Activated T-helper 9 cell treated with anti-CD3 and anti-CD28 coated beads, Interleukin-2, amount 50 U/mL, for 16 hours (primary cell): ENCODE measurements around the gene OLFML3.

Experiments used
- DNase-seq: peaks from one replicate; pipeline ENCODE4 v3.0.0-alpha.2; 2020; ENCODE audit warnings: low read depth

OLFML3 gene

DNA sequence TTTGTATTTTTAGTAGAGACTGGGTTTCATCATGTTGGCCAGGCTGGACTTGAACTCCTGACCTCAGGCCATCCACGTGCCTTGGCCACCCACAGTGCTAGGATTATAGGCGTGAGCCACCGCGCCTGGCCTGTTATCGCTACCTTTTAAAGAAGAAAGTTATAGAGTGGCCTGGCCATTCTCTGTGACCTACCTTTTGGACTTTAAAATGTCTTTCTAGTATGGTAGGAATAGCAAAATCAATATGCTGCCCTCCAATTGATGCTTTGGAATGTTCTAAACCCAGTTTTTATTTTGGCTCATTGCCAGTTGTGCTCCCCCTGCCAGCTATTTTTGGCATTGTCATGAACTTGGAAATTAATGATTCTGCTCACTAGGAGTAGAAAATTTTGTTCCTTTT lies 30.3 kb upstream of the OLFML3 start:
- no peak for DNase-seq

DNA sequence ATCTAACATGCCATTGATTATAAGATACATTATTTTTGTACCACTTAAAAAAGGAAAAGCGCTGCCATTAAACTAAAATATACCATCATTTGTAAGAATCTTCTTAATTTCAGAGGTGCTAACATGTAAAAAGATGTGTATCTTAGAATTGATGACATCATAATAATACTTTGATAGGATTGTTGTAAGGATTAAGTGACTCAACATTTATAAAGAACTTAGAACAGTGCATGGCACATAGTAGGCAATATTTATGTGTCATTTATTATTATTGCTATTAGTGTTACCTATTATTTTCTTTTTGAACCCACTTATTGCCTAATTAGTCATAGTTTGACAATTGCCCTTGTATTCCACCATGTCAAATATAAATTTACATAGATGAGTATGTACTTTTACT lies 28.4 kb upstream of the OLFML3 start:
- no peak for DNase-seq

DNA sequence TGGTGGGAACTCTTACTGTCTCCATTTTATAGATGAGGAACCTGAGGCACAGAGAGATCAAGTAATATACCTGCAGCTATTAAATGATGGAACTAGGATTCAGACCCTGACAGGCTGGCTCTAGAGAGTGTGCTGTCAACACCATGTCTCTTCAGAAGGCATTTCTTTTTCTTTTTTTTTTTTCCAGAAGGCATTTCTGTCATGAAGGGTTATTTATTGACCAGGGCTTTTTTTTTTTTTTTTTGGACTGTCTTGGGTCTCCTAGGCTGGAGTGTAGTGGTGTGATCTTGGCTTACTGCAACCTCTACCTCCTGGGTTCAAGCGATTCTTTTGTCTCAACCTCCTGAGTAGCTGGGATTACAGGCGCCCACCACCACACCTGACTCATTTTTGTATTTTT lies 27.6 kb upstream of the OLFML3 start:
- DNase-seq, result no peak

DNA sequence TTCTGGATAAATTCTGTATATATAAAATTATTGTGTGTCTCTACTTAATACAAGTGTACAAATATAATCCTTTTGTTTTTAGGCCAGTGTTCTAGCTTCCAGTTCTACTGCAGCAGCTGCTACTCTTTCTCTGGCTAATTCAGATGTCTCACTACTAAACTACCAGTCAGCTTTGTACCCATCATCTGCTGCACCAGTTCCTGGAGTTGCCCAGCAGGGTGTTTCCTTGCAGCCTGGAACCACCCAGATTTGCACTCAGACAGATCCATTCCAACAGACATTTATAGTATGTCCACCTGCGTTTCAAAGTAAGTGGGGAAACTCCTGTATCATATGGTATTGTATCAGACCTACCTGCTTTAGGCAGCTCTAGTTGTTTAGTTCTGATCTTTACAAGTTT lies 21.3 kb upstream of the OLFML3 start:
- DNase-seq, result no peak

DNA sequence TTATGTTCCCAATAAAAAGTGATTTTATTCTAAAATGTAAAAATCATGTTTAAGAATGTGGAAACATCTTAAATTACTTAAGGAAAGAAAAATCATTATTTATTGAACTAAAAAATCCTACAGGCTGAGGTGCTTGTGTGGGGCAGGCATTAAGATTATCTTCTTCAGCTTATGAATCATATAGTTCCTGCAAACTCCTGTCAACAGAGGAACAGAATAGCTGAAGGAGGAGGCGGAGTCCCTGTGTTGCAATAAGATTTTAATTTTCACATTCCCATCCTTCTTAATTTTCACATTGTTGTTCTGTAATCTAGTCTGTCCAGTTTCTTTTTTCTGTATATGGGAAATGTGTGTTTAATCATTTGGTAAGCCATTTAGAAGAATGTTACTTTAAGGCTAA lies 20.6 kb upstream of the OLFML3 start:
- no peak for DNase-seq

DNA sequence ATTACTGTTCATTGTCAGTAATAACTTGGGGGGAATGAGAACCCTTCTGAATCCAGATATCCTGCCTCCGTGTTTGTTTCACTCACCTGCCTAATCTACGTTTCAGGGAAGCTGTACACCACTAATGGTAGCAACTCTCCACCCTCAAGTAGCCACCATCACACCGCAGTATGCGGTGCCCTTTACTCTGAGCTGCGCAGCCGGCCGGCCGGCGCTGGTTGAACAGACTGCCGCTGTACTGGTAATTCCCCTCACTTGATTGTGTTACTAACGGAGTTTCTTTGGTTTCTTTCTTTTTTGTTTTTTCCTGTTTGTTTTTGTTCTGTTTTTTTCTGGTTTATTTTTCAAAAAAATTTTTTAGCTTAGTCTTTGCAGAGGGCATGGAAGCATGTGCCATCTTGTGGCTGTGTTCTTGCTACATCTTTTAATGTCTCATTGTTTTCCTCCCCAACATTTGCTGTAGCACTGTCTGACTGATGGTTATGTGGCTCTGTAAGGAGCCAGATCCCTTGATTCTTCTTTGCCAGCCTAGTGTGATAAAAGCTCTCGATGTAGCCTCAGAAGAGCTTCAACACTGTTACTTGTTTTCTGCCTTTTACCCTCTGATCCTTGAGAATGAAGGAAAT lies 15.9 kb upstream of the OLFML3 start:
- DNase-seq, result no peak

DNA sequence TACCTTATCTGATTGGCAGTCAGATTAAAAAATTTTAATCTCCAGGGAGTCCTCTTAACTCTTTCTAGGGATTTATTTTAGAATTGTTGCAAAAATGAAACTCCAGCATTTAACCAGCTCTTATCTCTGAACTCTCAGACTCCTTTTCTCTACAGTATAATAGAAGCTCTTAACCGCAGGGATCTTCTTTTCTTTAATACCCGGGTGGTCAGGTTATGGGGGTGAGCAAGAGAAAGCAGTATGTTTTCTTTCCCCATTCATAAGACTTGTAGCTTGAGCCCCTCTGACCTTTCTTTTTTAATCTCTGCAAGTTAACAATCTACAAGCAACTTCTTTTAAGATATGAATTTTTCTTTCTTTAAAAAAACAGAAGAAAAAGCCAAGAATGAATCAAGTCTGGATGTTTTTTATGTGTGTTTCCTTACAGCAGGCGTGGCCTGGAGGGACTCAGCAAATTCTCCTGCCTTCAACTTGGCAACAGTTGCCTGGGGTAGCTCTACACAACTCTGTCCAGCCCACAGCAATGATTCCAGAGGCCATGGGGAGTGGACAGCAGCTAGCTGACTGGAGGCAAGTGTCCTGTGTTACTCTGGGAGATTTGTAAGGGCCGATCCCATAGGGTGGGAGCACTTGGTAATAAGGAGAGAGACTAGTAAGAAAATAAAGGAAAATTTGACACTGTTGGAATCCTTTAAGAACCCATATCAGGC lies 13.4 kb upstream of the OLFML3 start:
- DNase-seq, result no peak

DNA sequence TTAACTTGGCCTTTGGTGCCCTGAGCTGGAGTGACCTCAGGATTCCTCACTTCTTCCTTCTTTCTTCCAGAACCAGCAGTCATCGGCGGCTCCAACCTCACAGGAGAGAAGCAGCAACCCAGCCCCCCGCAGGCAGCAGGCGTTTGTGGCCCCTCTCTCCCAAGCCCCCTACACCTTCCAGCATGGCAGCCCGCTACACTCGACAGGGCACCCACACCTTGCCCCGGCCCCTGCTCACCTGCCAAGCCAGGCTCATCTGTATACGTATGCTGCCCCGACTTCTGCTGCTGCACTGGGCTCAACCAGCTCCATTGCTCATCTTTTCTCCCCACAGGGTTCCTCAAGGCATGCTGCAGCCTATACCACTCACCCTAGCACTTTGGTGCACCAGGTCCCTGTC lies 6.3 kb upstream of the OLFML3 start:
- DNase-seq, result no peak

DNA sequence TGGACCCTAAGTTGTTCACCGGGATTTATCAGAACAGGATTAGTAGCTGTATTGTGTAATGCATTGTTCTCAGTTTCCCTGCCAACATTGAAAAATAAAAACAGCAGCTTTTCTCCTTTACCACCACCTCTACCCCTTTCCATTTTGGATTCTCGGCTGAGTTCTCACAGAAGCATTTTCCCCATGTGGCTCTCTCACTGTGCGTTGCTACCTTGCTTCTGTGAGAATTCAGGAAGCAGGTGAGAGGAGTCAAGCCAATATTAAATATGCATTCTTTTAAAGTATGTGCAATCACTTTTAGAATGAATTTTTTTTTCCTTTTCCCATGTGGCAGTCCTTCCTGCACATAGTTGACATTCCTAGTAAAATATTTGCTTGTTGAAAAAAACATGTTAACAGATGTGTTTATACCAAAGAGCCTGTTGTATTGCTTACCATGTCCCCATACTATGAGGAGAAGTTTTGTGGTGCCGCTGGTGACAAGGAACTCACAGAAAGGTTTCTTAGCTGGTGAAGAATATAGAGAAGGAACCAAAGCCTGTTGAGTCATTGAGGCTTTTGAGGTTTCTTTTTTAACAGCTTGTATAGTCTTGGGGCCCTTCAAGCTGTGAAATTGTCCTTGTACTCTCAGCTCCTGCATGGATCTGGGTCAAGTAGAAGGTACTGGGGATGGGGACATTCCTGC lies 3.9 kb upstream of the OLFML3 start:
- no peak for DNase-seq

DNA sequence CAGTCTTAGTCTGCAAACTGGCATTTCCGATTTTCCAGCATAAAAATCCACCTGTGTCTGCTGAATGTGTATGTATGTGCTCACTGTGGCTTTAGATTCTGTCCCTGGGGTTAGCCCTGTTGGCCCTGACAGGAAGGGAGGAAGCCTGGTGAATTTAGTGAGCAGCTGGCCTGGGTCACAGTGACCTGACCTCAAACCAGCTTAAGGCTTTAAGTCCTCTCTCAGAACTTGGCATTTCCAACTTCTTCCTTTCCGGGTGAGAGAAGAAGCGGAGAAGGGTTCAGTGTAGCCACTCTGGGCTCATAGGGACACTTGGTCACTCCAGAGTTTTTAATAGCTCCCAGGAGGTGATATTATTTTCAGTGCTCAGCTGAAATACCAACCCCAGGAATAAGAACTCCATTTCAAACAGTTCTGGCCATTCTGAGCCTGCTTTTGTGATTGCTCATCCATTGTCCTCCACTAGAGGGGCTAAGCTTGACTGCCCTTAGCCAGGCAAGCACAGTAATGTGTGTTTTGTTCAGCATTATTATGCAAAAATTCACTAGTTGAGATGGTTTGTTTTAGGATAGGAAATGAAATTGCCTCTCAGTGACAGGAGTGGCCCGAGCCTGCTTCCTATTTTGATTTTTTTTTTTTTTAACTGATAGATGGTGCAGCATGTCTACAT lies 2.5 kb upstream of the OLFML3 start:
- DNase-seq, result no peak

DNA sequence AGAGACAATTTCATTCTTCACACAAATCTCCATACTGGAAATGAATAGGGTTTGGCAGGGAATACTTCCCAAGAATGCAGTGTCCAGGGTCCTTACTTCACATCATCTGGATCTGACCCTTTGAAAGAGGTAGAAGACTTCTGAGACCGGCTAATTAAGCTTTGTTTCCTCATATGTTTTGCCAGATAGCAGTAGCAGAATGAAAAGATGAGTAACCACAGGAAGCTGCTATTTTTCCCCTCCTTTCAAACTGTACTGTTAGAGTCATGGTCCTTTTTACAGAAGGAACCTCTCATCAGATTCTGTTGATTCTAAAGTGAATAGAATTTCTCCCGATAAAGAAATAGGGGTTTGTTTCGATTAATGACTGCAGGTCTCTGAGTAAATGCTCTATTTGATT lies 1.4 kb upstream of the OLFML3 start:
- no peak for DNase-seq

DNA sequence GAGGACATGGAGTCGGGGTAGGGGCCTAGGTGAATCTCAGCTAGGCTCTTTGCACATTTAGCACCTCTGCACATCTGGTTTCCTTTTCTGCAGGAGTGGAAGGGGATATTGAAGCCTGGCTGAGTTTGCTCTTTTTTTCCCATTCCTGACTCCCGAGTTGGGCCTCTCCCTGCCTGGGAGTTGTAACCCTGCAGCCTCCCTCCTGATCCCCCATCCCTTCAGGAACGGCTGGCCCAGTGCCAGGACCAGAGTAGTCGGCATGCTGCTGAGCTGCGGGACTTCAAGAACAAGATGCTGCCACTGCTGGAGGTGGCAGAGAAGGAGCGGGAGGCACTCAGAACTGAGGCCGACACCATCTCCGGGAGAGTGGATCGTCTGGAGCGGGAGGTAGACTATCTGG lies 836 bp downstream of the OLFML3 start:
- no peak for DNase-seq

DNA sequence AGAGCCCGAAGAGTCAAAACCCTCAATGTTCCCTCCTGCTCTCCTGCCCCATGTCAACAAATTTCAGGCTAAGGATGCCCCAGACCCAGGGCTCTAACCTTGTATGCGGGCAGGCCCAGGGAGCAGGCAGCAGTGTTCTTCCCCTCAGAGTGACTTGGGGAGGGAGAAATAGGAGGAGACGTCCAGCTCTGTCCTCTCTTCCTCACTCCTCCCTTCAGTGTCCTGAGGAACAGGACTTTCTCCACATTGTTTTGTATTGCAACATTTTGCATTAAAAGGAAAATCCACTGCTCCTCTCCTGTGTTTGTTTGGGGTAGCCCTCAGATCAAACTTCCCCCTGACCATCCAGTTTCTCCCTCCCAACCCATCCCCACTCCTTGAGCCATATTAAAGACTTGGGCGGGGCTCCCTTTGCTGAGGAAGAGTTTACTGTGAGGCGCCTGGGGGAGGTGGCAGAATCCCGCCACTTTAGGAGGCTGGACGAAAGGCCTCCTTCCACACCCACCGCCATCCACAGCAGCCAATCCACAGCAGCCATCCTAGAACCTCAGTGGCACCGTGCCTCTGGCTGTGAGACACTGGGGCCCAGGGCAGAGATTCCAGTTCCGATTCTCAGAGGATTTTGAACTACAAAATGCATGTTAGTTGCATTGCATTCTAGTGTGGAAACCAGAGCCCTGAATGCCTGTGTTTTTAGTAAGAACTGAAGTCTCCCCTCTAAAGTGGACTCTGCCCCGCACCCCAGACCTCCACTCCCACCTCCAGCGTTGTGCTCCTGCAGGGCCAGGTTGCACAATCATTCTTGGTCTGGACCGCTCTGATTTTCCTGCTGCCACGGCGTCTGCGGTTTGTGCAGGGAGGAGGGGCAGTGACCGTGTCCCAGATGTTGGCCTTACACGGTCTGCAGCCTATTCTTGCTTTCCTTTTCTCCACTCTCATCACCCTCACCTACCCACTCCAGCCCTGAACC lies 3.0 kb downstream of the OLFML3 start:
- no peak for DNase-seq

DNA sequence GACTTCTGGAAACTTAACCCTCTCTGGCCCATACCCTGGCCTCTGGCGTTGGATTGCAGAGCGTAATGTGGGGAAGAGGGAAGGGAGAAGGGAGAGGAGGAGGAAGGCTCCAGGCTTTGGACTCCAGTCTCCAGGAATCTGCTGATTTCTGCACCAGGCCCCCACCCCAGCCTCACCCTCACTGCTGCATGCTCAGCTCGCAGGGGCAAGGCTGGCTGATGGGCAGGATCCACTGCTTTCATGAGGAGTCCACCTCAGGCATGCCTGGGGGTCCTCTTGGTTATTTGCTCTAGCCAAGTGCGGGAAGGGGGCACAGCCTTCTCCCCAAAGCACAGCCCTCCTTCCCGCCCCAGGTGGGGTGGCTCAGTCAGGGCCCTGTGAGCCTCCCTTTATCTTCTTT lies 3.7 kb downstream of the OLFML3 start:
- no peak for DNase-seq

DNA sequence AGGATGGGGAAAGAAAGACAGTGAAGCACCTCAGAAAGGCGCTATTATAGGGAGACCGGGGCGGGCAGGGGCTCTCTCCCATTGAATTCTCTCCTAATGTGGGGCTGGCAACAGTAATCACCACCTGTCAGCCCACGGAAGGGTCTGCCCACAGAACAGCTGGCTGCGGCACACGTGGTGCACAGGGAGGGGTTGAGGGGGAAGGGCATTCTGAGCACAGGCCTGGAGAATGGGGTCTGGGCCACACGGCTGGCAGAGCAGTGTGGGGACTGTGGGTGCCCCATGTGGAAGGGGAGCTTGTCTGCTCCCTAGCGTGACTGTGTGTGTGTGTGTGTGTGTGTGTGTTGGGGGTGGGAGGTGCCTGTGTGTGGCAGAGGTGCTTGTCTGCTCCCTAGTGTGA lies 4.1 kb downstream of the OLFML3 start:
- DNase-seq, result no peak

DNA sequence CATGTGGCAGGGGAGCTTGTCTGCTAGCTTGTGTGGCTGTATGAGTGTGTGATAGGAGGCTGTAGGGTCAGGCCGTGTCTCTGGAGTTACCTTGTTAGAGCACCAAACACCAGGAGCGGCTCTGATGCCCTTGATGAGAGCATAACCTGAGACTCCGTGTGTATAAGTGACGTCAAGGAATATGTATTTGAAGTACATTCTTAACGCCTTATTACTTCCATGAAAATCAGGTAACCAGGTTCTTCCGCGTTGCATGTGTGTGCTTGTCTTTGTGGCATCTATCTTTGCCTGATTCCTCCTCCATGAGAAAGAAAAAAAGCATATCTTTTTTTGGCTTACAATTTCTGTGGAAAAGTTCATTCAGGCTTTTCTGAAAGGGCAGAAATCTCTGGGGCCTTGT lies 4.6 kb downstream of the OLFML3 start:
- no peak for DNase-seq

DNA sequence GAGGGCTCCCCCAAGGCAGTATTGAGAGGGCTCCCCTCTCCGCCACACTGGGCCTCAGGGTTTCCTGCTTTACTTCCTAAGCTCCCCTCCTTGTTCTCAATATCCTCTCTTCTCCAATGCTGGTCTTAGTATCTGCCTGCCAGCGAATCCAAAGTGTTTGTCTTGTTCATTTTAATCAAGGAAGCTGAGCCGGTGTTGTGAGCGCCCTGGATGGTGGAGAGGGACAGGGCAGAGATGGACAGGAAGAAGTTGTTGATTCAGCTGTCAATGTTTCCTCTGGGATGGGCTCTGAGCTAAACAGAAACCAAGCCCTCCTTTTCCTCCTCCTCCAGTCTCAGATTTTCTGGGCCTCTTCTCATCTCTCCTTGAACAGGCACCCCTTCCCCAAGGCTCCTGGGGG lies 5.4 kb downstream of the OLFML3 start:
- no peak for DNase-seq

DNA sequence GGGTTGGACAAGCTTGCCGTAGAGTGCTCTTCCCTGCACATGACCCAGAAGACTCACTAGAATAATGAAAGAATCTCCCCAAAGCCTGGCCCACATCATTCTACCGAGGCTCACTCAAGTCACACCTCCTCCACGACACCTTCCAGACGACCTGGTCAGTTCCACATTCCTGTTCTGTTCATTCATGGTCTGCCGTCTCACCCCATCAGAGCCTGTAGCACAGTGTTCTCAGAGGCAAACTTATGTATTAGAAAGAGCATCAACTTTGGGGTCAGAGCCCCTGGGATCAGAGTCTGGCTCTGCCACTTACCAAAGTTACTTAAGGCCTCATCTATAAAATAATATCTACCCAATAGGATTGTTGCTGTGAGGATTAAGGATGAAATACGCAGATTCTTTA lies 7.5 kb downstream of the OLFML3 start:
- no peak for DNase-seq

DNA sequence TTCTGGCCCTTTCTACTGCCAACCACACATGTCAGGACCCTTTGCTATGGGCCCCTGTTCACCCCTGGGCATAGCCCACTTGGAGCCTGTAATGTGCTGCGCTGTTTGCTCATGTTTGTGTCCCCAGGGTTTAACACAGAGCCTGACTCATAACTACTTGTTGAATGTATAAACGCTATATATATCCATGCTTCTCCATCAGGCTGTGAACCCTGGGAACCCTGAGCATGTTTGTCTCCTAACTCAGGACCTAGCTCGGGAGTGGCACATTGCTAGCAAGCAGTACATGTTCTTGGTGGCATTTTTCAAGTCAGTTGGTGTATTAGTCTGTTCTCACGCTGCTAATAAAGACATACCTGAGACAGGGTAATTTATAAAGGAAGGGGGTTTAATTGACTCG lies 8.0 kb downstream of the OLFML3 start:
- no peak for DNase-seq

DNA sequence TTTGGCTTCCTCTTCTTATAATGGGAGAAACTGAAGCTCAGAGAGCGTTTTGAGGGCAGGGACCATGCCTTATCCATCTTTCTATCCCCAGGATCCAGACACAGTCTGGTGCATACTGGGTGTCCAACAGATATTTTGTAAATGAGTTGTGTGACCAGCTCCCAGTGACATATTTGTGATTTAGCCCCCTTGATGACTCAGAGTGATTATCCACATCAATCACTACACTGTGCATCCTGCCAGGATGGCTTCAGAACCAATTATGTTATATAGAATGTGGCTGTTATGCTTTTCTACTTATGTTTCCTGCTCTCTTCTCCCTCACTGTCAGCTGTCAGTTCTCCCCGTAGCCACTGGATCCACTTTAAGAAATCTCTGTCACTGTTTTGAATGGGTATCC lies 11.3 kb downstream of the OLFML3 start:
- DNase-seq, result no peak

DNA sequence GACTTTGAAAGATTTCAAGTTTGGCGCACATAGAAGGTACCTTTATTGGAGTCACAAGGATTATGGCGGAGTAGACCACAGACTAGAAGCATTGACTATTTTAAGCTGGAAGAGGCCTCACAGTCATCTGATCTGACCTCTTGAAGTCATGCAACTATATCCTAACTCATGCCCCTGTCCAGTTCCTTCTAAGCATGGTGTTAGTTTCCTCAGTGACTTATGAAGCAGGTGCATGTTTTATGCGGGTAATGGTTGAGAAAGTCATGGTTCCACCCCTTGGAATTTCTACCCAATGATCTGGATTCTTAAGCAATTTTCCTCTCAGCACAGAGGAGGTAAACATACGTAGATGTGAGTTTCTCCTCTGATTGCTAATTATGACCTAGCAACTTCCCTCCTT lies 11.7 kb downstream of the OLFML3 start:
- no peak for DNase-seq

DNA sequence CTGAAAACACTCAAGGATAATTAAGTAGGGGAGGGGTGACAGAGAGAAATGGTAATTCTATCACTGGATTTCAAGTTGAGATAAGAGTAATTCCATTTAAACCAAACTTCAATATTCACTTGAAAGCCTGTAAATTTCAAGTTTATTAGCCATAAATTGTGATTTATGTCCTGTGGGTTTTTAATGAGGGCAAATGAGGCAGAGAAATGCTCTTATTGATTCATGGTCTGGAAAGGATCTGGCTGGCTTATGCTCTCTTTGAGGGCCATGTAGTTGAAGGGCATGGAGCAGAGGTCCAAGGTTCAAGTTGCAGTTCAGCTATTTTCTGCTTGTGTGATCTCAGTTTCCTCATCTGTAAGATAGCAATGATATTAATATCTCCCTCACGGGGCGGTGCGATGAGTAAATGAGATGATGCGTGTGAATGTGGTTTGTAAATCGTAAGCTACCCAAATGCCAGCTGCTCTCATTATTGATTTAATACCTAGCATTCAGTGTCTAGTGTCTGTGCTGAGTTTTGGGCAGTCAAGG lies 12.3 kb downstream of the OLFML3 start:
- DNase-seq, result no peak
